WTC11 (cell line): Measurements from ENCODE around the gene MYG1. TPM values are rescaled to one million over a fixed set of nuclear protein-coding genes. Genes with fewer than 3 reads are reported as not detected.

Experiments
- ATAC-seq: fragments of 200-7000 bp; cut with Tn5 transposase; 2 replicates; pipeline ENCODE4 v1.10.0; 2021; ENCODE audit warnings: mild to moderate bottlenecking, moderate library complexity
- CTCF ChIA-PET: fragments of 300-600 bp; sonication (Branson Sonifier 250); formaldehyde crosslinking; loops from one replicate; lab custom pipeline; 2021; ENCODE audit warnings: antibody characterized with exemption; lab: Charles Lee
- POLR2A ChIA-PET: fragments of 350-600 bp; sonication (Branson Sonifier 250); formaldehyde crosslinking; loops from one replicate; lab custom pipeline; 2021; ENCODE audit warnings: antibody characterized with exemption; lab: Charles Lee
- DNase-seq: peaks from one replicate; pipeline ENCODE4 v3.0.0; 2021; ENCODE audit warnings: low spot score
- H3K27ac Mint-ChIP-seq: 2 replicates; pipeline ENCODE4 v1.8.0; 2021; ENCODE audit warnings: mixed read lengths
- H3K27me3 Mint-ChIP-seq: 2 replicates; pipeline ENCODE4 v1.8.0; 2021; ENCODE audit warnings: low read depth, mild to moderate bottlenecking, moderate library complexity, mixed read lengths
- H3K36me3 Mint-ChIP-seq: 2 replicates; pipeline ENCODE4 v1.8.0; 2021; ENCODE audit warnings: mixed read lengths
- H3K4me1 Mint-ChIP-seq: 2 replicates; pipeline ENCODE4 v1.8.0; 2022; ENCODE audit warnings: mixed read lengths
- H3K4me3 Mint-ChIP-seq: 2 replicates; pipeline ENCODE4 v1.8.0; 2021; ENCODE audit warnings: mild to moderate bottlenecking, moderate library complexity, mixed read lengths
- H3K9me3 Mint-ChIP-seq: 2 replicates; pipeline ENCODE4 v1.8.0; 2021; ENCODE audit warnings: mixed read lengths
- EMX1 ChIP-seq: fragments of 250-450 bp; sonication (Bioruptor Pico); IDR thresholded peaks from 2 replicates; pipeline ENCODE4 v1.8.0; 2021; ENCODE audit warnings: mild to moderate bottlenecking
- ETV6 ChIP-seq: sonication (generic); formaldehyde crosslinking; IDR thresholded peaks from 2 replicates; pipeline ENCODE4 v1.8.1; 2022; ENCODE audit warnings: mild to moderate bottlenecking, missing genetic modification reagents
- FOXJ3 ChIP-seq: sonication (generic); formaldehyde crosslinking; IDR thresholded peaks from 2 replicates; pipeline ENCODE4 v1.9.0; 2021; ENCODE audit warnings: missing genetic modification reagents, mild to moderate bottlenecking, borderline replicate concordance
- FOXK1 ChIP-seq: sonication (generic); formaldehyde crosslinking; IDR thresholded peaks from 2 replicates; pipeline ENCODE4 v1.8.0; 2022; ENCODE audit warnings: mild to moderate bottlenecking, moderate library complexity, missing genetic modification reagents
- GABPB1 ChIP-seq: sonication (generic); formaldehyde crosslinking; IDR thresholded peaks from 2 replicates; pipeline ENCODE4 v1.8.1; 2023; ENCODE audit warnings: mild to moderate bottlenecking, missing genetic modification reagents
- IRF2 ChIP-seq: sonication (generic); formaldehyde crosslinking; IDR thresholded peaks from 2 replicates; pipeline ENCODE4 v1.8.0; 2022; ENCODE audit warnings: low read depth, missing genetic modification reagents, borderline replicate concordance
- NFATC4 ChIP-seq: fragments of 250-450 bp; sonication (Bioruptor Pico); IDR thresholded peaks from 2 replicates; pipeline ENCODE4 v1.9.0; 2021; ENCODE audit warnings: mild to moderate bottlenecking
- NFE2L1 ChIP-seq: sonication (generic); formaldehyde crosslinking; IDR thresholded peaks from 2 replicates; pipeline ENCODE4 v1.8.1; 2023; ENCODE audit warnings: missing genetic modification reagents
- NFYB ChIP-seq: sonication (generic); formaldehyde crosslinking; conservative IDR thresholded peaks from 2 replicates; pipeline ENCODE4 v1.8.0; 2022; ENCODE audit warnings: low read depth, missing genetic modification reagents
- TP53 ChIP-seq: sonication (generic); formaldehyde crosslinking; IDR thresholded peaks from 2 replicates; pipeline ENCODE4 v1.8.1; 2023; ENCODE audit warnings: mild to moderate bottlenecking, missing genetic modification reagents
- ZNF232 ChIP-seq: sonication (generic); formaldehyde crosslinking; IDR thresholded peaks from 2 replicates; pipeline ENCODE4 v1.8.0; 2022; ENCODE audit warnings: mild to moderate bottlenecking, missing genetic modification reagents
- ZNF263 ChIP-seq: sonication (generic); formaldehyde crosslinking; IDR thresholded peaks from 2 replicates; pipeline ENCODE4 v1.8.1; 2022; ENCODE audit warnings: low read depth, mild to moderate bottlenecking, moderate library complexity, missing genetic modification reagents
- ZNF423 ChIP-seq: fragments of 250-450 bp; sonication (Bioruptor Pico); IDR thresholded peaks from 2 replicates; pipeline ENCODE4 v2.1.2; 2022; ENCODE audit warnings: mild to moderate bottlenecking, moderate library complexity
- total RNA-seq: library from RNA; stranded (reverse); gene quantifications from 3 replicates; pipeline ENCODE4 v1.2.3, GENCODE V29; 2021
- TF ChIP-seq, protein P1 (sequence below): sonication (generic); formaldehyde crosslinking; IDR thresholded peaks from 2 replicates; pipeline ENCODE4 v1.8.1; 2023; ENCODE audit warnings: mild to moderate bottlenecking, missing genetic modification reagents, borderline replicate concordance
- TF ChIP-seq, protein P2 (sequence below): sonication (generic); formaldehyde crosslinking; IDR thresholded peaks from 2 replicates; pipeline ENCODE4 v1.8.0; 2023; ENCODE audit warnings: missing genetic modification reagents
- TF ChIP-seq, protein P3 (sequence below): sonication (generic); formaldehyde crosslinking; IDR thresholded peaks from 2 replicates; pipeline ENCODE4 v1.8.1; 2022; ENCODE audit warnings: mild to moderate bottlenecking, moderate library complexity, missing genetic modification reagents
- TF ChIP-seq, protein P4 (sequence below): sonication (generic); formaldehyde crosslinking; IDR thresholded peaks from 2 replicates; pipeline ENCODE4 v1.8.0; 2023; ENCODE audit warnings: missing genetic modification reagents, mild to moderate bottlenecking, borderline replicate concordance
- TF ChIP-seq, protein P5 (sequence below): sonication (generic); formaldehyde crosslinking; IDR thresholded peaks from 2 replicates; pipeline ENCODE4 v1.8.0; 2022; ENCODE audit warnings: mild to moderate bottlenecking, missing genetic modification reagents
- TF ChIP-seq, protein P6 (sequence below): sonication (generic); formaldehyde crosslinking; IDR thresholded peaks from 2 replicates; pipeline ENCODE4 v1.8.0; 2022; ENCODE audit warnings: mild to moderate bottlenecking, missing genetic modification reagents

Gene MYG1
- total RNA-seq, 1 experiment from 2014 or later, result 93.1 TPM

DNA sequence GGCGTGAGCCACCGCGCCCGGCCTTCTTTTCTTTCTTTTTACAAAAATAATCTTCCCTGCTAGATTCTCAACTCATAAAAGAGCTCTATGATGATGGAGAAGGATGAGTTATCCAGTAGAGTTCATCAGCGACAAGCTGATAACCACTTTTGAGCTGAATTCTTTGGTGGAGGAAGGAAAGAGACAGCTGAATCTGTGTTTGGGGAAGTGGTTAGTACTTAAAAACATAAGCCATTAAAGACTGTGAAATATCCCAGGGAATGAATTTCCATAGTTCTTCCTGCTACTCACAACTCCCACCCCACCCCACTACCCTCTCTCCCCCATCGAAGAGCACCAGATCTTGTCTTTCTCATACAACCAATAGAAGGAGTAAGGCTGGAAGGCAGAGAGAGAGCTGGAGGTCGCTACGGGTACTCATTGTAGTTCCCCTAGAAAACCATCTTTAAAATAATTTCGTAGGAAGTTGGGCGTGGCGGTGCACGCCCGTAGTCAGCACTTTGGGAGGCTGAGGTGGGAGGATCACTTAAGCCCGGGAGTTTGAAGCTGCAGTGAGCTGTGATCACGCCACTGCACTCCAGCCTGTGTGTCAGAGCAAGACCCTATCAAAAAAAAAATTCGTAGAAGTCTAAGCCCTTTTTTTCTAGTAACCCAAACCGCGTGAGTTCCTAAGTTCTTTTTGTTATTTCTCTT is 32.0 kb upstream of the MYG1 start:
- CTCF ChIA-PET, result interaction anchor here (0.5 to 11.3 kb wide), 32 partner anchors 10 to 238 kb away, joined by 3 to 333 read pairs (median 6); partner anchors contain the start of genes AAAS, CSAD, ITGB7 and PFDN5
- H3K4me3 Mint-ChIP-seq, result peak overlapping the region; percentile 100
- no peaks in the 10 kb centered on the region; the same call in 1 of the 2 replicates for H3K27me3 Mint-ChIP-seq
- no peak for DNase-seq
- no peak overlapping the region for H3K27ac Mint-ChIP-seq
- POLR2A ChIA-PET, result interaction anchor here (0.8 to 3.5 kb wide), 7 partner anchors 16 to 215 kb away, joined by 3 to 13 read pairs (median 4); partner anchors contain the start of genes MYG1 and PFDN5
- H3K36me3 Mint-ChIP-seq, result peaks cover 22% of the 10 kb centered on the region
- TF ChIP-seq, protein P1, sequence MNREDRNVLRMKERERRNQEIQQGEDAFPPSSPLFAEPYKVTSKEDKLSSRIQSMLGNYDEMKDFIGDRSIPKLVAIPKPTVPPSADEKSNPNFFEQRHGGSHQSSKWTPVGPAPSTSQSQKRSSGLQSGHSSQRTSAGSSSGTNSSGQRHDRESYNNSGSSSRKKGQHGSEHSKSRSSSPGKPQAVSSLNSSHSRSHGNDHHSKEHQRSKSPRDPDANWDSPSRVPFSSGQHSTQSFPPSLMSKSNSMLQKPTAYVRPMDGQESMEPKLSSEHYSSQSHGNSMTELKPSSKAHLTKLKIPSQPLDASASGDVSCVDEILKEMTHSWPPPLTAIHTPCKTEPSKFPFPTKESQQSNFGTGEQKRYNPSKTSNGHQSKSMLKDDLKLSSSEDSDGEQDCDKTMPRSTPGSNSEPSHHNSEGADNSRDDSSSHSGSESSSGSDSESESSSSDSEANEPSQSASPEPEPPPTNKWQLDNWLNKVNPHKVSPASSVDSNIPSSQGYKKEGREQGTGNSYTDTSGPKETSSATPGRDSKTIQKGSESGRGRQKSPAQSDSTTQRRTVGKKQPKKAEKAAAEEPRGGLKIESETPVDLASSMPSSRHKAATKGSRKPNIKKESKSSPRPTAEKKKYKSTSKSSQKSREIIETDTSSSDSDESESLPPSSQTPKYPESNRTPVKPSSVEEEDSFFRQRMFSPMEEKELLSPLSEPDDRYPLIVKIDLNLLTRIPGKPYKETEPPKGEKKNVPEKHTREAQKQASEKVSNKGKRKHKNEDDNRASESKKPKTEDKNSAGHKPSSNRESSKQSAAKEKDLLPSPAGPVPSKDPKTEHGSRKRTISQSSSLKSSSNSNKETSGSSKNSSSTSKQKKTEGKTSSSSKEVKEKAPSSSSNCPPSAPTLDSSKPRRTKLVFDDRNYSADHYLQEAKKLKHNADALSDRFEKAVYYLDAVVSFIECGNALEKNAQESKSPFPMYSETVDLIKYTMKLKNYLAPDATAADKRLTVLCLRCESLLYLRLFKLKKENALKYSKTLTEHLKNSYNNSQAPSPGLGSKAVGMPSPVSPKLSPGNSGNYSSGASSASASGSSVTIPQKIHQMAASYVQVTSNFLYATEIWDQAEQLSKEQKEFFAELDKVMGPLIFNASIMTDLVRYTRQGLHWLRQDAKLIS (CRISPR knock-in tag), result no peak
- no peak for TF ChIP-seq ZNF423 (CRISPR knock-in tag)
- TF ChIP-seq ZNF232 (CRISPR knock-in tag), result no peak
- TF ChIP-seq, protein P2, sequence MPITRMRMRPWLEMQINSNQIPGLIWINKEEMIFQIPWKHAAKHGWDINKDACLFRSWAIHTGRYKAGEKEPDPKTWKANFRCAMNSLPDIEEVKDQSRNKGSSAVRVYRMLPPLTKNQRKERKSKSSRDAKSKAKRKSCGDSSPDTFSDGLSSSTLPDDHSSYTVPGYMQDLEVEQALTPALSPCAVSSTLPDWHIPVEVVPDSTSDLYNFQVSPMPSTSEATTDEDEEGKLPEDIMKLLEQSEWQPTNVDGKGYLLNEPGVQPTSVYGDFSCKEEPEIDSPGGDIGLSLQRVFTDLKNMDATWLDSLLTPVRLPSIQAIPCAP (CRISPR knock-in tag), result no peak
- TF ChIP-seq EMX1 (CRISPR knock-in tag), result no peak
- TF ChIP-seq NFE2L1 (CRISPR knock-in tag), result no peak
- TF ChIP-seq NFATC4, result no peak
- H3K4me1 Mint-ChIP-seq, result peaks cover 29% of the 10 kb centered on the region
- ATAC-seq, result peak; percentile 6
- no peaks in the 10 kb centered on the region for H3K9me3 Mint-ChIP-seq

DNA sequence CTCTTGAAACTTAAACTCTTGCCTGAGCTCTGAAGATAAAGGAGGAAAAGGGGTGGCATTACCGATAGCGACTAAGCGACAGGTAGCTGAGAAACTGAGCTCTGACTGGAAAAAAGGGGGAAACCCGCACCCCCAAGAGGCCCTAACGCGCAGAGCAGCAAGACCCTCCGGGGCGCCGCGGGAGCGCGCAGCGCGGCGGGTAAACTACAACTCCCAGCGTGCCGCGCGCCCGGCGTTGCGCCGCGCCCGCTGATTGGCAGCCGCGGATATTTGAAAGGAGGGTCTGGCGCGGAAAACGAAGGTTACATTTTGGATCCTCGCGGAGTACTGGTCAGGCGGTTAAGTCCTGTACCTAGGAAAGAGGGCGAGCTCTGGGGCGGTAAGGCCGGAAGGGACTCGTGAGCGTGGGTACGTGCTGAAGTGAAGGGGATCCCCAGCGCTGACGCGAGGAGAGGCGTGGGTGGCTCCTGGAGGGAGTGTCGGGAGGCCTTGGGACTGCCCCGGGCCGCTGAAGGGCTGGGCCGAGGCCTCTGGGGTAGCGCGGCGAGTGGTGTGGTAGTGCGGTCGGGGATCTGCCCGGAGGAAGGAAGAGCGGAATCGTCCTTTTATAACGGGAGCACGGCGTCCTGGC is 31.4 kb upstream of the MYG1 start, which contains the start of gene ESPL1:
Gene ESPL1 (plus strand): TSS at position 301 of the 631 bp plus-strand sequence. CDS start 468 bp downstream, outside the sequence.
- CTCF ChIA-PET, result interaction anchor here (0.5 to 11.3 kb wide), 35 partner anchors 10 to 214 kb away, joined by 3 to 333 read pairs (median 6); partner anchors contain the start of genes AAAS, CSAD, ITGB7 and MYG1
- DNase-seq (peak; percentile 89), ATAC-seq (peak; percentile 88)
- no peaks in the 10 kb centered on the region for H3K9me3 Mint-ChIP-seq
- POLR2A ChIA-PET, result interaction anchor here (0.8 to 3.5 kb wide), 7 partner anchors 17 to 214 kb away, joined by 3 to 13 read pairs (median 4); partner anchors contain the start of genes MYG1 and PFDN5
- H3K27me3 Mint-ChIP-seq, result no peaks in the 10 kb centered on the region; the same call in 1 of the 2 replicates
- peak within 1 kb of the TSS; percentile 86 for H3K27ac Mint-ChIP-seq
- peaks cover 29% of the 10 kb centered on the region for H3K4me1 Mint-ChIP-seq
- peaks cover 22% of the 10 kb centered on the region for H3K36me3 Mint-ChIP-seq
- peak within 1 kb of the TSS; percentile 100 for H3K4me3 Mint-ChIP-seq
- TF ChIP-seq FOXK1 (CRISPR knock-in tag) (0 out of 2 replicates have a peak, but pooled peaks have one; percentile 56), TP53 (CRISPR knock-in tag) (no peak), ETV6 (0 out of 2 replicates have a peak, but pooled peaks have one; percentile 44), NFE2L1 (CRISPR knock-in tag) (peak; percentile 58; the same call in 1 of the 2 replicates), FOXJ3 (CRISPR knock-in tag) (no peak), ZNF263 (CRISPR knock-in tag) (no peak), GABPB1 (CRISPR knock-in tag) (0 out of 2 replicates have a peak, but pooled peaks have one; percentile 27), IRF2 (no peak), NFYB (CRISPR knock-in tag) (peak; percentile 79)
- TF ChIP-seq, protein P3, sequence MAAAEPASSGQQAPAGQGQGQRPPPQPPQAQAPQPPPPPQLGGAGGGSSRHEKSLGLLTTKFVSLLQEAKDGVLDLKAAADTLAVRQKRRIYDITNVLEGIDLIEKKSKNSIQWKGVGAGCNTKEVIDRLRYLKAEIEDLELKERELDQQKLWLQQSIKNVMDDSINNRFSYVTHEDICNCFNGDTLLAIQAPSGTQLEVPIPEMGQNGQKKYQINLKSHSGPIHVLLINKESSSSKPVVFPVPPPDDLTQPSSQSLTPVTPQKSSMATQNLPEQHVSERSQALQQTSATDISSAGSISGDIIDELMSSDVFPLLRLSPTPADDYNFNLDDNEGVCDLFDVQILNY (CRISPR knock-in tag), result peak; percentile 77; the same call in 1 of the 2 replicates
- TF ChIP-seq, protein P4, sequence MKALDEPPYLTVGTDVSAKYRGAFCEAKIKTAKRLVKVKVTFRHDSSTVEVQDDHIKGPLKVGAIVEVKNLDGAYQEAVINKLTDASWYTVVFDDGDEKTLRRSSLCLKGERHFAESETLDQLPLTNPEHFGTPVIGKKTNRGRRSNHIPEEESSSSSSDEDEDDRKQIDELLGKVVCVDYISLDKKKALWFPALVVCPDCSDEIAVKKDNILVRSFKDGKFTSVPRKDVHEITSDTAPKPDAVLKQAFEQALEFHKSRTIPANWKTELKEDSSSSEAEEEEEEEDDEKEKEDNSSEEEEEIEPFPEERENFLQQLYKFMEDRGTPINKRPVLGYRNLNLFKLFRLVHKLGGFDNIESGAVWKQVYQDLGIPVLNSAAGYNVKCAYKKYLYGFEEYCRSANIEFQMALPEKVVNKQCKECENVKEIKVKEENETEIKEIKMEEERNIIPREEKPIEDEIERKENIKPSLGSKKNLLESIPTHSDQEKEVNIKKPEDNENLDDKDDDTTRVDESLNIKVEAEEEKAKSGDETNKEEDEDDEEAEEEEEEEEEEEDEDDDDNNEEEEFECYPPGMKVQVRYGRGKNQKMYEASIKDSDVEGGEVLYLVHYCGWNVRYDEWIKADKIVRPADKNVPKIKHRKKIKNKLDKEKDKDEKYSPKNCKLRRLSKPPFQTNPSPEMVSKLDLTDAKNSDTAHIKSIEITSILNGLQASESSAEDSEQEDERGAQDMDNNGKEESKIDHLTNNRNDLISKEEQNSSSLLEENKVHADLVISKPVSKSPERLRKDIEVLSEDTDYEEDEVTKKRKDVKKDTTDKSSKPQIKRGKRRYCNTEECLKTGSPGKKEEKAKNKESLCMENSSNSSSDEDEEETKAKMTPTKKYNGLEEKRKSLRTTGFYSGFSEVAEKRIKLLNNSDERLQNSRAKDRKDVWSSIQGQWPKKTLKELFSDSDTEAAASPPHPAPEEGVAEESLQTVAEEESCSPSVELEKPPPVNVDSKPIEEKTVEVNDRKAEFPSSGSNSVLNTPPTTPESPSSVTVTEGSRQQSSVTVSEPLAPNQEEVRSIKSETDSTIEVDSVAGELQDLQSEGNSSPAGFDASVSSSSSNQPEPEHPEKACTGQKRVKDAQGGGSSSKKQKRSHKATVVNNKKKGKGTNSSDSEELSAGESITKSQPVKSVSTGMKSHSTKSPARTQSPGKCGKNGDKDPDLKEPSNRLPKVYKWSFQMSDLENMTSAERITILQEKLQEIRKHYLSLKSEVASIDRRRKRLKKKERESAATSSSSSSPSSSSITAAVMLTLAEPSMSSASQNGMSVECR (CRISPR knock-in tag), result peak; percentile 88; the same call in 1 of the 2 replicates
- TF ChIP-seq, protein P5, sequence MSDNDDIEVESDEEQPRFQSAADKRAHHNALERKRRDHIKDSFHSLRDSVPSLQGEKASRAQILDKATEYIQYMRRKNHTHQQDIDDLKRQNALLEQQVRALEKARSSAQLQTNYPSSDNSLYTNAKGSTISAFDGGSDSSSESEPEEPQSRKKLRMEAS (CRISPR knock-in tag), result peak; percentile 84
- TF ChIP-seq, protein P6, sequence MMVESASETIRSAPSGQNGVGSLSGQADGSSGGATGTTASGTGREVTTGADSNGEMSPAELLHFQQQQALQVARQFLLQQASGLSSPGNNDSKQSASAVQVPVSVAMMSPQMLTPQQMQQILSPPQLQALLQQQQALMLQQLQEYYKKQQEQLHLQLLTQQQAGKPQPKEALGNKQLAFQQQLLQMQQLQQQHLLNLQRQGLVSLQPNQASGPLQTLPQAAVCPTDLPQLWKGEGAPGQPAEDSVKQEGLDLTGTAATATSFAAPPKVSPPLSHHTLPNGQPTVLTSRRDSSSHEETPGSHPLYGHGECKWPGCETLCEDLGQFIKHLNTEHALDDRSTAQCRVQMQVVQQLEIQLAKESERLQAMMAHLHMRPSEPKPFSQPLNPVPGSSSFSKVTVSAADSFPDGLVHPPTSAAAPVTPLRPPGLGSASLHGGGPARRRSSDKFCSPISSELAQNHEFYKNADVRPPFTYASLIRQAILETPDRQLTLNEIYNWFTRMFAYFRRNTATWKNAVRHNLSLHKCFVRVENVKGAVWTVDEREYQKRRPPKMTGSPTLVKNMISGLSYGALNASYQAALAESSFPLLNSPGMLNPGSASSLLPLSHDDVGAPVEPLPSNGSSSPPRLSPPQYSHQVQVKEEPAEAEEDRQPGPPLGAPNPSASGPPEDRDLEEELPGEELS (CRISPR knock-in tag), result 0 out of 2 replicates have a peak, but pooled peaks have one; percentile 17
